Stimulated activated naive CD8-positive, alpha-beta T cell treated with anti-CD3 and anti-CD28 coated beads, Interleukin-15, Interleukin-2, amounts not matched to agents 100 U/mL and 50 U/mL, for 24 hours (primary cell): Measurements from ENCODE around the gene PCBP2.
"Not testable (repeated sequence)": the region's sequence is repeated elsewhere in the genome, so short reads cannot be mapped to it uniquely, and the experiment has no call there.

Experiments used
- ATAC-seq: fragments of 150-1000 bp; cut with Tn5 transposase; one replicate; pipeline ENCODE4 v1.10.0; 2021
- DNase-seq: peaks from one replicate; pipeline ENCODE4 v3.0.0; 2021

PCBP2 gene

DNA sequence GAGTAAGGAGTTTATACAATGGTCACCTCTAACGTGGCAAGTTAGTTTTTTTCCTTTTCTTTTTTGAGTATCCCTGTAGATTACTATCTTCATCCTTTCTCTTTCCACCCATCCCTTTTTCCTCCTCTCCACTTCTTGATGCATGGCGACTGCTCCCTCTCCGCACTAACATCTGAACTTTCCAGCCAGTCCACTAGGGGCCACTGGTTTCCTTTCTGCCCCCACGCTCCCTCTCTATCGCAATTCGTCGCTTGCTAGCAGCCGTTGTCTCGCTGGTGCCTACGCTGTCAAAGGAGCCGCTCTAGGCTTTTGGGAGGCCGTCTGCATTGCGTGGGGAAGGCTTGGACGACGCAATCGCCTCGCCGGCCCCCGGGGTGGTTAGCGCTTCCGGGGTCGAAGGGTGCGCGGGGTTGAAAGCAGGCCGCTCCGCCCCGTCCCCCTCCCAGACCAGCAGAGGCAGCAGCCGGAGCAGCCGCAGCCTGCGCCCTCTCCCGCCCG, at the start of gene PCBP2:
TSS of gene PCBP2 (plus strand) at position 442 of the 498 bp plus-strand sequence. CDS start 2,699 bp downstream, outside the sequence.
- DNase-seq (peak; percentile 97), ATAC-seq (peak; percentile 98)

DNA sequence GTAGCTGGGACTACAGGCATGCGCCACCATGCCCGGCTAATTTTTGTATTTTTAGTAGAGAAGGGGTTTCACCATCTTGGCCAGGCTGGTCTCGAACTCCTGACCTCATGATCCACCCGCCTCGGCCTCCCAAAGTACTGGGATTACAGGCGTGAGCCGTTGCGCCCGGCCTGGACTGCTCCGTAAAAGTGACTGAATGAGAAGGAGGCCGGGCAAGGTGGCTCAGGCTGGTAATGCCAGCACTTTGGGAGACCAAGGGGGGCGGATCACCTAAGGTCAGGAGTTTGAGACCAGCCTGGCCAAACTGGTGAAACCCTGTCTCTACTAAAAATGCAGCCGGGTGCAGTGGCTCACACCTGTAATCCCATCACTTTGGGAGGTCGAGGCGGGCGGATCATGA, 49.6 kb upstream of the PCBP2 start:
- DNase-seq = not testable (repeated sequence)

DNA sequence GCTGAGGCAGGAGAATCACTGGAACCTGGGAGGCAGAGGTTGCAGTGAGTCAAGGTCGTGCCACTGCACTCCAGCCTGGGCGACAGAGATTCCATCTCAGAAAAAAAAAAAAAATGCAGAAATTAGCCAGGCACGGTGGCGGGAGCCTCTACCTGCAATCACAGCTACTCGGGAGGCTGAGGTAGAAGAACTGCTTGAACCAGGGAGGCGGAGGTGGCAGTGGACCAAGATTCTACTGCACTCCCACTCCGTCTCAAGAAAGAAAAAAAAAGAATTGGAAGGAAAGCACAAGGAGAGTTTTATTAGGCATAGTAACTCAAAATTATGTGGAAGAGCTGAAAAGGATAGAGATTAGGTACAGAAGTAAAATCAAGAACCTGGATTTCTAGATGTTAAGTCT, 49.0 kb upstream of the PCBP2 start:
- ATAC-seq = no peak
- no peak for DNase-seq

More for the DNA sequence above, 49.6 kb upstream of the PCBP2 start:
- ATAC-seq = not testable (repeated sequence)

DNA sequence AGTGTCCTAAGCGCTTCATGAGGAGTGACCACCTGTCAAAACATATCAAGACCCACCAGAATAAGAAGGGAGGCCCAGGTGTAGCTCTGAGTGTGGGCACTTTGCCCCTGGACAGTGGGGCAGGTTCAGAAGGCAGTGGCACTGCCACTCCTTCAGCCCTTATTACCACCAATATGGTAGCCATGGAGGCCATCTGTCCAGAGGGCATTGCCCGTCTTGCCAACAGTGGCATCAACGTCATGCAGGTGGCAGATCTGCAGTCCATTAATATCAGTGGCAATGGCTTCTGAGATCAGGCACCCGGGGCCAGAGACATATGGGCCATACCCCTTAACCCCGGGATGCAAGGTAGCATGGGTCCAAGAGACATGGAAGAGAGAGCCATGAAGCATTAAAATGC, 41.0 kb upstream of the PCBP2 start:
- DNase-seq (no peak), ATAC-seq (no peak)

DNA sequence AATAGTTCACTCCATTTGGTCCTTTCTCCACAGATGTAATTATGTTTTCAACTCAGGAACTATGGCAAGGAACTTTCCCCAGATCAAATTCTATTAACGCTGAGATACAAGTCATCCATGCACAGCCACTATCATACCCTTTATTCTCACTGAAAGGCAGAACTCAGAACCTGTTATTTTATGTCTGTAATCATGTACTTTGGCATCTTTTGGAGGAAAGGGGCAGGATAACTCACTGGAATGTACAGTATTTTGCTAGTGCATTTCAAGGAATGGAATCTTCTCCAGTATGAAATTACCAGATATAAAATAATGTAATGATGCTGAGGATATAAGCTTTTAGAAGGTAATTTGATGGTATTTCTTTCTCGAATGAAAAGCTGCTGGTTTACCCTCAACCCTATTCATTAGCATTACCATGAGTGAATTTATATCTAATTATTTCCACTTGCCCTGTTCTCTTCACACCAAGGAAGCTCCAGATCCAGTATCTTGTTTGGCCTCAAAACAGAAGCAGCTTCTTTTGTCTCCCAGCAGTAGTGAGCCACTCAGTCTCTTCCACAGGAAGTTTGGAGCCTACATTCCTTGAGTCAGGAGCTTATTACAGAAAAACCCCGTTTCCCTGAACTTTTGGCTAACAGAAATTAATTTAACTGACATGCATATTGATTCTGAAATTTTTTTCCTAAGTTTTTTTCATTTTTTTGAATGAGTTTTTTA, 38.3 kb upstream of the PCBP2 start:
- ATAC-seq (no peak), DNase-seq (no peak)

DNA sequence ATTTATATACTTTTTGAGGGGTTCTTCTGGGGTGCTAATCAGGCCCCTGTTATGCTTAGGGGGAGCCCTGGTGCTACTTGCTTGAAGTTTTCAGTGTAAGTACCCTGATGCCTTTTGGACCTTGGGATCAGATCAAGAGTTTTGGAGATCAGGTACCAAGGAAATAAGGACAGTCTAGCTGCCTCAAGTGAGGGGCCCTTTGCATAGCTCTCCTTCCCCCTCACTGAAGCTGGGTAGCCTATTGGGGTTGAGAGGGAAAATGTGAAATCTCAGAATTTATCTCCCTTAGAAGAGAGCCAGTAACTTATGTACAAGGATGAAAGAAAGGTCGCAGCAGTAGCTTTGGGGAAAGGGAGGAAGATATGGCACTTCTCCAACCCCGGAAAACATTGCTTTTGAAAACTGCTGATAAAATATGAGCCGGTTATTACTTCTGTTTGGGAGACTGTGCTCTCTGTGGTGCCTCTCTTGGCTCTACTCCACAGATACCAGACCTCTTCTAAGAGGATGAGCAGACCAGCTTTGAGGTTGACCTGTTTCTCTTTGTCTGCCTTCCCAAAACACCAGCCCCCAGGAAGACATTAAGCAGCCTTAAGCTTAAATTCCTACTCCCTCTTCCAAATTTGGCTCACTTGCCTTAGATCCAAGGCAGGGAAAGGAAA, 37.0 kb upstream of the PCBP2 start:
- DNase-seq (no peak), ATAC-seq (no peak)

DNA sequence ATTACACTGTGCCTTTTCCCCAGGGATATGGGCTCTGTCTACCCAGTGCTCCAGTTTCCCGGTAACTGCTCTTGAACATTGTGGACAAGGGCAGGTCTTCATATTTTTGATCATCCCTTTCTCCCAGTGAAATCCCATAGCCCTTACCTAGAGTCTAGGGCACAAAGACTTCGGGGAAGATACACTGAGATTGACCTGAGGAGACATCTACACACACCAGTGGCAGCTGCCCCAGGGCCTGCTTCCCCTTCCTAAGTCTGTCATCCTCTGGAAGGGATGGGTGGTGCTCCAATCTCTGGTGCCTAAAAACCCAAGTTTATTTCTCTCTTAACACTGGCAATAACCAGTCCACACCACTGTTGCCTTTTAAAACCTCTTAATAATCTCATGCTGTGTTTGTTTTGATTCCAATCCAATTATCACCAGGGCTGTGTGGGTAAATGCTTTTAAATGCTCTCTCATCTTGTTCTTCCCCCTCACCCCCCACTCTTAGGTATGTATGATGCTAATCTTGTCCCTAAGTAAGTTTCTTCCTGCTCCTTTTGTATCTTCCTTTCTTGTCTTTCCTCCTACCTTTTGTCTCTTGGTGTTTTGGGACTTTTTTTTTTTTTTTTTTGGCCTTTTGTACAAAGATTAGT, 36.0 kb upstream of the PCBP2 start:
- not testable (repeated sequence) for ATAC-seq, DNase-seq

DNA sequence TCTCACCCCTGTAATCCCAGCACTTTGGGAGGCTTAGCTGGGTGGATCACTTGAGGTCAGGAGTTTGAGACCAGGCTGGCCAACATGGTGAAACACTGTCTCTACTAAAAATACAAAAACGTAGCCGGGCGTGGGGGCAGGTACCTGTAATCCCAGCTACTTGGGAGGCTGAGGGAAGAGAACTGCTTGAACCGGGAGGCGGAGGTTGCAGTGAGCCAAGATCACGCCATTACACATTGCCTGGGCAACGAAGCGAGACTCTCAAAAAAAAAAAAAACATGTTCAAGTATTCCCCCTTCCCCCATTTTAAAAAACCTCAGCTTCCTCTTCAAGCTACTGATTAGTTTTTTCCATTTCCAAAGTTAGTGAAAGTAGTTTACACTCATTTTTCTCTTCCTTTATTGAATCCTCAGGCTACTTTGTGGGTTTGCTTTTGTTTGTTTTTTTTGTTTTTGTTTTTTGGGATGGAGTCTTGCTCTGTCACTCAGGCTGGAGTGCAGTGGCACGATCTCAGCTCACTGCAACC, 34.5 kb upstream of the PCBP2 start:
- DNase-seq = not testable (repeated sequence)
- ATAC-seq = peak; percentile 19

DNA sequence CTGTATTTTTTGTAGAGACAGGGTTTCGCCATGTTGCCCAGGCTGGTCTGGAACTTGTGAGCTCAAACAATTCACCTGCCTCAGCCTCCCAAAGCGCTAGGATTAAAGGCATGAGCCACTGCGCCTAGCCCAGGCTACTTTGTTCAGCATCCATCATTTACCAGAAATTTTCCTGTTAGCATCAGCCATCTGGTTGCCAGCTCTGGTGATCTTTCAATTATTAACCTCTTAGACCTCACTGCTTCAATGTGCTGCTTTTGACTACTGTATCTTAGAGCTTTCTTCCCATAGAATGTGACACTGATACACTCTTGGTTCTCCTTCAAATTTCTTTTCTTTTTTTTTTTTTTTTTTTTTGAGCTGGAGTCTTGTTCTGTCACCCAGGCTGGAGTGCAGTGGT, 33.7 kb upstream of the PCBP2 start:
- no peak for DNase-seq

DNA sequence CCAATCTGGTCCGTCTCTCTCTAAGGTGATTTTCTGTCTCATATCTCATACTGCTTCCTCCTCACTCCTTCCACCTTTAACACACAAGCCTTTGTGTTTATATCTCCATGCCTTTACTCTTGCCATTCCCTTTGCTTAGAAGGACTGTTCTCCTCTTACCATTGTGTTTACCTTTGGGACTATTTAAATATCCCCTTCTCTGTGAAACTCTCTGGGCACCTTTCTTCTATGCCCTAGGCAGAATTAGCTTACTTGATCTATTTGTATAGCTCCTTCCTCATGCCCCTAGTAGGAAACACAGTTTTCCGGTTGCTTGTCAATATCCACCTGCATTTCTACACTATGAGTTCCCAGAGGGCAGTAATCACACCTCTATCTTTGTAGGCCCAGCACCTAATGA, 32.1 kb upstream of the PCBP2 start:
- no peak for ATAC-seq
- no peak for DNase-seq

More for the DNA sequence above, 33.7 kb upstream of the PCBP2 start:
- no peak for ATAC-seq

DNA sequence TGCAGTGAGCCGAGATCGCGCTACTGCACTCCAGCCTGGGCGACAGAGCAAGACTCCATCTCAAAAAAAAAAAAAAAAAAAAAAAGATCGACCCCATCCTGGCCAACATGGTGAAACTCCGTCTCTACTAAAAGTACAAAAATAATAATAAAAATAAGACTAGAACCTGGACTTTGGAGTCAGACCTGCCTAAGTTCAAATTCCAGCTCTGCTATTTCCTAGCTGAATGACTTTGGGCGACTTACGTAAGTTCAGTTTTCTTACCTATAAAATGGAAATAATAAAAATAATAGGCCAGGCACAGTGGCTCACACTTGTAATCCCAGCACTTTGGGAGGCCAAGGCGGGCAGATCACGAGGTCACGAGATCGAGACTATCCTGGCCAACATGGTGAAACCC, 29.7 kb upstream of the PCBP2 start:
- ATAC-seq, DNase-seq: not testable (repeated sequence)

DNA sequence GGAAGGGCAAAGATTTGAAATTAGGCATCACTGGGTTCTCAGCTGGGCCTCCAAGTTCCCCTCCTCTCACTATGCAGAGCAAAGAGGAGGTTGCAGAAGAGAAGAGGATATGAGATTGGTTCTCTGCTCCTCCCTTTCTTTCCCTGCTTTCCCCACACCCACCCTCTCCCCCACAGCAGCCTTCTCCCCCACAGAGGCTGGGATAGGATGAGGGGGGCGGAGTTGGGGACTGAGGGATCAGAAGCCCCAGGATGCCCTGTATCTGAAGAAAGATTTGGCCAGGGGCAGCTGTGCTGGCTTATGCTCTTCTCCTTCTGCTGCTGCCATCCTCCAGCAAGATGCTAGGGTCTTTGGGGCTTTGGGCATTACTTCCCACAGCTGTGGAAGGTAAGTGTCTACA, 28.3 kb upstream of the PCBP2 start, which contains the start of gene AMHR2:
TSS of gene AMHR2 (plus strand) at position 259 of the 400 bp plus-strand sequence. CDS start at position 339, 80 bp downstream.
- DNase-seq = no peak
- no peak for ATAC-seq

DNA sequence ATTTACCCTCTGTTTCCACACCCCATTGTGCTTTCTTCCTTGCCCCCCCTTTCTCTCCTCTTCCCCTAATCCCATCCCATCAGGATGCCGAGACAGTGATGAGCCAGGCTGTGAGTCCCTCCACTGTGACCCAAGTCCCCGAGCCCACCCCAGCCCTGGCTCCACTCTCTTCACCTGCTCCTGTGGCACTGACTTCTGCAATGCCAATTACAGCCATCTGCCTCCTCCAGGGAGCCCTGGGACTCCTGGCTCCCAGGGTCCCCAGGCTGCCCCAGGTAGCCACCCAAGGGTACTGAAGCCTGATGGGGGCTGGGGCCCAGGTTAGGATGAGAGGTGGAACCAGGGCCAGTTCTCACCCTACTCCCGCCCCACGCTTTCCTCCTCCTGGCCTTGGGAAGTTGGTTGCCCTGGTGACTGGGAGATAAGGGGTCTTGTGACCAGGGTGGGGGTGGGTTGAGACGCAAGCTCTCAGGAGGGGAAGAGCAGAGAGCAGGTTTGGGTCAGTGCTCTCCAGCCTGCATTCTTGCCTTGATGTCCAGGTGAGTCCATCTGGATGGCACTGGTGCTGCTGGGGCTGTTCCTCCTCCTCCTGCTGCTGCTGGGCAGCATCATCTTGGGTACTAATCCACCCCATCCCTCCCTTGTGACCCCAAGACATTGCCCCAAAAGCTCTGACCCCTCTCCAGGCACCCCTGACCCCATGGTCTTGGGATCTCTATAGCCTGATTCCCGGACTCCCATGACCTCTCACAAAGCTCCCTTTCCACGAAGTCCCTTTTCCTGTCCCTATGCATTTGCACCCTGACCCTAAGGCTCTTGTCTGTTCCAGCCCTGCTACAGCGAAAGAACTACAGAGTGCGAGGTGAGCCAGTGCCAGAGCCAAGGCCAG, 27.0 kb upstream of the PCBP2 start:
- ATAC-seq (no peak), DNase-seq (no peak)

DNA sequence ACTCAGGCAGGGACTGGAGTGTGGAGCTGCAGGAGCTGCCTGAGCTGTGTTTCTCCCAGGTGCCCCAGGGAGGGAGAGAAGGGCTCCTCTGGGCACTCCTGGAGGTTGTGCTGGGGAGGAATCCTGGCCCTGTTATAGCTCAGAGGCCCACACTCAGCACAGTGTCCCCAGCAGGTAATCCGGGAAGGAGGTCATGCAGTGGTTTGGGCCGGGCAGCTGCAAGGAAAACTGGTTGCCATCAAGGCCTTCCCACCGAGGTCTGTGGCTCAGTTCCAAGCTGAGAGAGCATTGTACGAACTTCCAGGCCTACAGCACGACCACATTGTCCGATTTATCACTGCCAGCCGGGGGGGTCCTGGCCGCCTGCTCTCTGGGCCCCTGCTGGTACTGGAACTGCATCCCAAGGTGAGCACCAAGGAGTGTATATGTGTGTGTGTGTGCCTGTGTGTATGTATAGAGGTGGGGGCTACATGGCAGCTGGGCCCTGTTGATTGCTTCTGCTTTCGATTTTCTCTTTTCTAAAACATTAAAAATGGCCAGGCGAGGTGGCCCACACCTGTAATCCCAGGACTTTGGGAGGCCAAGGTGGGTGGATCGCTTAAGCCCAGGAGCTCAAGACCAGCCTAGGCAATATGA, 26.3 kb upstream of the PCBP2 start:
- no peak for ATAC-seq
- no peak for DNase-seq

DNA sequence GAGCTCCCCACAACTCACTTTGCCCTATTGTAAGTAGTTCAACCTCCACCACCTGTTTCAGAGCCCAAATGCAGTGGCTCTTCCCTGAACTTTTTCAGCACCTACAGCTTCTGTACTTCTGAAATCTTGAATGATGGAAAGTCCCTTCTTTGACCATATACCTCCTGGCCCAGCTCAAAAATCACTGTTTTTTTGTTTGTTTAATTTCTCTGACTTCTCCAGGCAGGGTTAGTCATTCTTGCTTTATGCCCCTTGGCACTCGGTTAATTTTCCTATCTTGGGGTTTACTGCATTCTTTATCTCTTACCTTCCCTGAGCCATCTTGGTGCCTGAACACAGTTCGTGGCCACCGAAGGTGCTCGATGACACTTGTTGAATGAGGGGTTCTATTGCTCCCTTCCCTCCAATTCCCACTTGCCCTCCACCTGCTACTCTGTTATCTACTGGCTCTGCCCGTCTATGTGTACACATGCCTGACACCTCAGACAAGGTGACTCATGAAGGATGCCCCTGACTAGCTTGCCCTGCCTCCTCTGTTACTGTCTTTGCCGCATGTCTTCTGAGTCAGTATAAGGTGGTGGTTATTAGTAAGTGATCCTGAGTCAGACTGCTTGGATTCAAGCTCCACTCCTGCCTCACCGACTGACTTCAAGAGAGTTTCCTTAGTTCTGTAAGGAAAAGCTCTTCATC, 23.9 kb upstream of the PCBP2 start:
- peak; percentile 99 for ATAC-seq
- DNase-seq = peak; percentile 32

DNA sequence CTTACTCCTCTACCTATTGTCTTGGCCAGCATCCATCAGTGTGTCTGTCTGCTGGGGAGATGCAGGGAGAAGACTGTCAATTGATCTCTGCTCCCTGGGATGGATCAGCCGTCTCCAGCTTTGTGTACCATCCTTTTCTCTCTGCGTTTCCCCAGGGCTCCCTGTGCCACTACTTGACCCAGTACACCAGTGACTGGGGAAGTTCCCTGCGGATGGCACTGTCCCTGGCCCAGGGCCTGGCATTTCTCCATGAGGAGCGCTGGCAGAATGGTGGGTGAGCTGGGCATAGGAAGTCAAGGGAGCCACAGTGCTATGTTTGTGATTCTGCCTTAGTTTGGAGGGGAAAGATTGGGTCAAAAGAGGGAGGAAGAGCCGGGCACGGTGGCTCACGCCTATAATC, 23.2 kb upstream of the PCBP2 start:
- ATAC-seq (no peak), DNase-seq (no peak)

DNA sequence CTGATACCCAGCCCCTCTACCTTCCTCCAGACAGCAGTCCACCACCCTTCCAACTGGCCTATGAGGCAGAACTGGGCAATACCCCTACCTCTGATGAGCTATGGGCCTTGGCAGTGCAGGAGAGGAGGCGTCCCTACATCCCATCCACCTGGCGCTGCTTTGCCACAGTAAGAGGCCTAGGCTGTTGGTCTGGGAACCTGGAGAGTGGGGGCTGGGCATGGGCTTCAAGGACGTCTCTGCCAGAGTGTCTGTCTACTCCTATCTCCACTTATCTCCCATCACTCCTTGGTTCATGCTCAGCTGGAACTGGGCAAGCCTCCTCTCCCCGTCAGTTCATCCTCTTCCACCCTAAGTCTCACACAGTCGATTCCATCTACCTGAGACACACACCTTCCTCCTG, 21.8 kb upstream of the PCBP2 start:
- ATAC-seq (no peak), DNase-seq (no peak)

DNA sequence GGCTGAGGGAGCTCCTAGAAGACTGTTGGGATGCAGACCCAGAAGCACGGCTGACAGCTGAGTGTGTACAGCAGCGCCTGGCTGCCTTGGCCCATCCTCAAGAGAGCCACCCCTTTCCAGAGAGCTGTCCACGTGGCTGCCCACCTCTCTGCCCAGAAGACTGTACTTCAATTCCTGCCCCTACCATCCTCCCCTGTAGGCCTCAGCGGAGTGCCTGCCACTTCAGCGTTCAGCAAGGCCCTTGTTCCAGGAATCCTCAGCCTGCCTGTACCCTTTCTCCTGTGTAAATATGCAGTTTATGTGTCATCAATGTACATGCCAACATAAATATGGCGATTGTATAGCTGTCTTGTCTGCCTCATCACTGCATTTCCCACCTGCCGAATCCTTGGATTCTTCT, 20.7 kb upstream of the PCBP2 start:
- ATAC-seq (no peak), DNase-seq (no peak)

DNA sequence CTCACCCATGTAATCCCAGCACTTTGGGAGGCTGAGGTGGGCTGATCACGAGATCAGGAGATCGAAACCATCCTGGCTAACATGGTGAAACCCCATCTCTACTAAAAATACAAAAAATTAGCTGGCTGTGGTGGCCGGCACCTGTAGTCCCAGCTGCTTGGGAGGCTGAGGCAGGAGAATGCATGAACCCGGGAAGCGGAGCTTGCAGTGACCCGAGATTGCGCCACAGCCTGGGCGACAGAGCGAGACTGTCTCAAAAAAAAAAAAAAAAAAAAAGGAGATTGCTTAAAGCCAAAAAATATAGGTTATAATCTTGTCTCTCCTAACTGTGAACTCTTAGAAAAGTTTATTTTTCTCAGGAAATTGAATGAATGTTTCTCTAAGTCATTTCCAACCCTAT, 16.6 kb upstream of the PCBP2 start:
- not testable (repeated sequence) for DNase-seq, ATAC-seq

DNA sequence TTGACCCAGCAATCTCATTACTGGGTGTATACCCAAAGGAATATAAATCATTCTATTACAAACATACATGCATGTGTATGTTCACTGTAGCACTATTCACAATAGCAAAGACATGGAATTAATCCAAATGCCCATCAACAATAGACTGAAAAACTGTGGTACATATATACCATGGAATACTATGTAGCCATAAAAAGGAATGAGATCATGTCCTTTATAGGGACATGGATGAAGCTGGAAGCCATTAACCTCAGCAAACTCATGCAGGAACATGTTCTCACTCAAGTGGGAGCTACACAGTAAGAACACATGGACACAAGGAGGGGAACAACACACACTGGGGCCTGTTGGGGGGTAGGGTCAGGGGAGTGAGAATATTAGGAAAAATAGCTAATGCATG, 12.3 kb upstream of the PCBP2 start:
- ATAC-seq, DNase-seq: not testable (repeated sequence)
